Measurements from ENCODE around the gene ZDHHC14. TPM values are rescaled to one million over a fixed set of nuclear protein-coding genes. Genes with fewer than 3 reads are reported as not detected.

Gene ZDHHC14
- total RNA-seq, 2 donors from 2014 or later, result 10.2 to 10.6 TPM

DNA sequence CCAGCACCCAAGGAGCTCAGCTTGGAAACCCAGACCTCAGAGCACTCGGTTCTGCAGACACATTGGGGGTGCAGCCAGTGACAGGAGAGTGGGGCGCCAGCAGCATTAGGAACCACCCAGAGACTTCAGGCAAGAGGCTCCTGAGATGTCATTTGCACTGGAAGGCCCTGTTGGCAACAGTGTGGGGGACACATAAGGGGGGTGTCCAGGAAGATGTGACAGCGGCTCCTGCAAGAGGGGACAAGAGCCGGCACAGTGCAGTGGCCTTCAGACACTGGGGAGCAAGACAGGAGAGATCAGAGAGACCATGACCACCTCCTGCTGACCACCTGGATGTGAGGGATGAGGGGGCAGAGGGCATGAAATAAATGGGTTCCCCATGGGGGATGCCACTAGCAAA lies 235.0 kb downstream of the ZDHHC14 start:
- no peaks in the 10 kb centered on the region for H3K36me3 ChIP-seq (replicated peaks in 1 of 2; ENCODE audit: insufficient read depth in 1 of 2, low read depth in 2 of 2)
- DNase-seq (no peak), ATAC-seq (no peak)
- no peaks in the 10 kb centered on the region for H3K27me3 ChIP-seq
- WGBS, 2 donors, result 87 to 92% methylated on average over 4 of the region's 4 CpGs
- H3K4me3 ChIP-seq, result no peak overlapping the region
- TF ChIP-seq, protein P1, sequence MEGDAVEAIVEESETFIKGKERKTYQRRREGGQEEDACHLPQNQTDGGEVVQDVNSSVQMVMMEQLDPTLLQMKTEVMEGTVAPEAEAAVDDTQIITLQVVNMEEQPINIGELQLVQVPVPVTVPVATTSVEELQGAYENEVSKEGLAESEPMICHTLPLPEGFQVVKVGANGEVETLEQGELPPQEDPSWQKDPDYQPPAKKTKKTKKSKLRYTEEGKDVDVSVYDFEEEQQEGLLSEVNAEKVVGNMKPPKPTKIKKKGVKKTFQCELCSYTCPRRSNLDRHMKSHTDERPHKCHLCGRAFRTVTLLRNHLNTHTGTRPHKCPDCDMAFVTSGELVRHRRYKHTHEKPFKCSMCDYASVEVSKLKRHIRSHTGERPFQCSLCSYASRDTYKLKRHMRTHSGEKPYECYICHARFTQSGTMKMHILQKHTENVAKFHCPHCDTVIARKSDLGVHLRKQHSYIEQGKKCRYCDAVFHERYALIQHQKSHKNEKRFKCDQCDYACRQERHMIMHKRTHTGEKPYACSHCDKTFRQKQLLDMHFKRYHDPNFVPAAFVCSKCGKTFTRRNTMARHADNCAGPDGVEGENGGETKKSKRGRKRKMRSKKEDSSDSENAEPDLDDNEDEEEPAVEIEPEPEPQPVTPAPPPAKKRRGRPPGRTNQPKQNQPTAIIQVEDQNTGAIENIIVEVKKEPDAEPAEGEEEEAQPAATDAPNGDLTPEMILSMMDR (IDR thresholded peaks at IDR 0.05), result no peak
- TF ChIP-seq POLR2A (IDR thresholded peaks at IDR 0.05), result no peak
- intact Hi-C loops (cut with DNase I), result no loop called here
- no peak overlapping the region for H3K27ac ChIP-seq
- H3K9me3 ChIP-seq, result no peaks in the 10 kb centered on the region
- H3K4me1 ChIP-seq, result no peaks in the 10 kb centered on the region

DNA sequence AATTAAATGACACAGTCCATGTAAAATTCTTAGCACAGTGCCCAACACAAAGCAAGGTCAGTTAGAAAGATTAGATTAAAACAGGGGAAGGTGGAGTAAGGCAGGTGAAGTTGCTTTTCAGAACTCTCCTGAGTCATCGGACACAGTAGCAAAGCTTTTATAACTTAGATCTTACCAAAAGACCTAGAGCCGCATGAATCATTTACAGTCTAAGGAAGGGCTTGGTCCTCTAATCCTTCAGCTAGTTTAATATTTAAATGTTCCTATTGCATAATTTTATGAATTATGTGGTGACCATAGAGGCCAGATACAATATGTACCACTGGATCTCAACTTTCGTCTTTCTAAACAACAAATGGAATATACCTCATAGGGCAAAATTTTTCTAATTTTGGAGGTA lies 240.0 kb downstream of the ZDHHC14 start:
- ATAC-seq, result peak; percentile 27
- no peak for DNase-seq
- intact Hi-C loops (cut with DNase I), result no loop called here
- no peak overlapping the region for H3K4me3 ChIP-seq
- H3K27ac ChIP-seq, result no peak overlapping the region
- no peaks in the 10 kb centered on the region for H3K9me3 ChIP-seq
- TF ChIP-seq, protein P1 (IDR thresholded peaks at IDR 0.05), result no peak
- no peak for TF ChIP-seq POLR2A (IDR thresholded peaks at IDR 0.05)
- 47 to 48% methylated on average over 3 of the region's 3 CpGs for WGBS, 2 donors
- H3K36me3 ChIP-seq (replicated peaks in 1 of 2; ENCODE audit: insufficient read depth in 1 of 2, low read depth in 2 of 2), result no peaks in the 10 kb centered on the region
- no peaks in the 10 kb centered on the region for H3K27me3 ChIP-seq
- H3K4me1 ChIP-seq, result no peaks in the 10 kb centered on the region

DNA sequence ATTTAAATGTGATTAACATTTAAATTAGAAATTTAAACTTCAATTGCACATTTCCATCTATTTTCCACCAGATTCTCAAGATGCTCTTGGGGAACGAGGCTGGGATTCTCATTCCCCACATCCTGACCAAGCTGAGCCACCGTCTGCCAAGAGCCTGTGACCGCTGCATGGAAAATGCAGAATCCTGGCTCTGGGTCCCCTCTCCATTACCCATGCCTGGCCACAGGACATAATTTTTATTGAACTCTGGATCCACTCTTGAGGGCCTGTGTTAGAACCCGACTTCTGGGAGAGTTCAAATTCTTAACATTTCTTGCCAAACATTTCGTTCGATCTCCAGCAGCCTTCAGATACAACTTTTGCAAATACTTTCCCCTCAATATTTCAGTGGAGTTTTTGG lies 240.4 kb downstream of the ZDHHC14 start:
- Histone ChIP-seq H3K4me3 (no peak overlapping the region), H3K36me3 (replicated peaks in 1 of 2; ENCODE audit: insufficient read depth in 1 of 2, low read depth in 2 of 2) (no peaks in the 10 kb centered on the region), H3K4me1 (no peaks in the 10 kb centered on the region), H3K27ac (no peak overlapping the region), H3K9me3 (no peaks in the 10 kb centered on the region), H3K27me3 (no peaks in the 10 kb centered on the region)
- DNase-seq, result no peak
- 81 to 82% methylated on average over 6 of the region's 6 CpGs for WGBS, 2 donors
- intact Hi-C loops (cut with DNase I), result no loop called here
- no peak for ATAC-seq
- TF ChIP-seq, protein P1 (IDR thresholded peaks at IDR 0.05), result no peak
- TF ChIP-seq POLR2A (IDR thresholded peaks at IDR 0.05), result no peak

DNA sequence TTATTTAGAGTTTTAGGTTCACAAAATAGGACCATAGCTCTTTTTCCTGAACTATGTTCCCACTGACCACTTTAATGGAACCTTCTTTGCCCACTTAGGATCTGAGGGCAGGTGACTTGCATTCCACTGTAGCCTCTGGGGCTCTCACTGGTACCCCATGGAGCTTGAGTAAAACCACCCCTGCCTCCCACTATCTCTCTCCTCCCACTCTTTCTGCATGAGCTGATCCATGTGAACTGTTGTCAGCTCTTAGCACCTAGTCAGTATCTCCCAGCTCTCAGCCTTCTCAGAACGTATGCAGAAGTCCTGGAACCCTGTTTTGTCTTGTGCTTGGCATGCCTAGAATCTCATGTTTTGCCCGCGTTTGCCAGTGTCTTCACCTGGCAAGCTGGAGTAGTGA lies 241.4 kb downstream of the ZDHHC14 start:
- intact Hi-C loops (cut with DNase I), result no loop called here
- Histone ChIP-seq H3K27me3 (no peaks in the 10 kb centered on the region), H3K4me1 (no peaks in the 10 kb centered on the region), H3K9me3 (no peaks in the 10 kb centered on the region), H3K4me3 (no peak overlapping the region), H3K27ac (no peak overlapping the region), H3K36me3 (replicated peaks in 1 of 2; ENCODE audit: insufficient read depth in 1 of 2, low read depth in 2 of 2) (no peaks in the 10 kb centered on the region)
- DNase-seq, result no peak
- no peak for TF ChIP-seq POLR2A (IDR thresholded peaks at IDR 0.05)
- TF ChIP-seq, protein P1 (IDR thresholded peaks at IDR 0.05), result no peak
- WGBS, 2 donors, result 88 to 91% methylated on average over 3 of the region's 3 CpGs
- no peak for ATAC-seq

DNA sequence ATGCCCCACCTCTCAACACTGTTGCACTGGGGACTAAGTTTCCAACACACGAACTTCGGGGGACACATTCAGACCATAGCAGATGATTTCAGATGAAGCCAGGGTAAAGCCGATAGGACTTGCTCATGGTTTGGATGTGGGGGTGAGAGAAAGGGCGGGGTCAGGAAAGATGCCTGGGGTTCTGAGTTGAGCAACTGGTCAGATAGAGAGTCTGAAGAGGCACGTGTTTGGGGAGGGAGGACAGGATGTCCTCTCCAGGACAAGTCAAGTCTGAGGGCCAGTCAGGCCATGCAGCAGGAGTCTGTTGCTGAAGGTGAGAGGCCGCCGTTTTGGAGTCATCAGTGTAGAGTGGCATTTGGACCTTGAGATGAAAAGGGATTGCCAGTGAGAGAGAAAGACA lies 244.1 kb downstream of the ZDHHC14 start:
- no peak for ATAC-seq
- H3K27me3 ChIP-seq, result no peaks in the 10 kb centered on the region
- no peaks in the 10 kb centered on the region for H3K36me3 ChIP-seq (replicated peaks in 1 of 2; ENCODE audit: insufficient read depth in 1 of 2, low read depth in 2 of 2)
- TF ChIP-seq, protein P1 (IDR thresholded peaks at IDR 0.05), result no peak
- no peak for TF ChIP-seq POLR2A (IDR thresholded peaks at IDR 0.05)
- no peak for DNase-seq
- H3K9me3 ChIP-seq, result no peaks in the 10 kb centered on the region
- H3K4me3 ChIP-seq, result no peak overlapping the region
- intact Hi-C loops (cut with DNase I), result no loop called here
- WGBS, 2 donors, result 82 to 88% methylated on average over 7 of the region's 7 CpGs
- H3K4me1 ChIP-seq, result no peaks in the 10 kb centered on the region
- no peak overlapping the region for H3K27ac ChIP-seq

Measured in body of pancreas (tissue), 4 donors.